ENCODE results near the gene CAMK2N1.
"Not testable (repeated sequence)": the region's sequence is repeated elsewhere in the genome, so short reads cannot be mapped to it uniquely, and the experiment has no call there.

The CAMK2N1 gene

DNA sequence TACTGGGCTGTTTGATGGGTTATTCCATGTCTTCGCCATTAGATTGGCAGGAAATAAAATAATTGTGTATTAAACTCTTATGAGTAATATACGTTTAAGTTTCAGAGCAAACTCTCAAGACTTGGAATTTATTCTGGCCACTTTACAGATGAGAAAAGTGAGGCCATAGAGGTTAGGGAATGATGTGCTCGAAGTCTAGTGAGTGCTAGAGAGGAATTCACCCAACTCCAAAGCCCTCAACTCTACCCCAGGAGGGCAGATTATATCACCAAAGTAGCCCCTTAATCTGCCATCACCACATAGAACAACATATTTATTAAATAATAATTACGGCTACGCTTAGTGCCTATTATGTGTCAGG lies 22.4 kb upstream of the CAMK2N1 start:
- H3K4me1 ChIP-seq (ENCODE audit: insufficient read depth, low read length) = peaks cover 35% of the 10 kb centered on the region
- peak overlapping the region; percentile 95 to 96 for H3K4me3 ChIP-seq (ENCODE audit: low read depth in 1 of 2, low read length in 2 of 2)
- peak overlapping the region; percentile 82 for H3K9ac ChIP-seq (ENCODE audit: low read length)
- H3K36me3 ChIP-seq (ENCODE audit: insufficient read depth, low read length) = peaks cover 8% of the 10 kb centered on the region
- H3K9me3 ChIP-seq (ENCODE audit: low read length) = no peaks in the 10 kb centered on the region
- no peaks in the 10 kb centered on the region for H3K27me3 ChIP-seq (ENCODE audit: control insufficient read depth in 1 of 2, insufficient read depth in 2 of 2, low read length in 2 of 2)
- peak overlapping the region; percentile 73 for H3K27ac ChIP-seq (ENCODE audit: low read depth, low read length)

- peak within 1 kb of the TSS; percentile 73 for H3K27ac ChIP-seq (ENCODE audit: low read depth, low read length)
- peak within 1 kb of the TSS; percentile 82 for H3K9ac ChIP-seq (ENCODE audit: low read length)
- H3K4me3 ChIP-seq (ENCODE audit: low read depth in 1 of 2, low read length in 2 of 2) = peak within 1 kb of the TSS; percentile 95 to 96
- no peaks in the 10 kb centered on the region for H3K27me3 ChIP-seq (ENCODE audit: control insufficient read depth in 1 of 2, insufficient read depth in 2 of 2, low read length in 2 of 2)
- peaks cover 8% of the 10 kb centered on the region for H3K36me3 ChIP-seq (ENCODE audit: insufficient read depth, low read length)
- H3K9me3 ChIP-seq (ENCODE audit: low read length) = no peaks in the 10 kb centered on the region
- peaks cover 35% of the 10 kb centered on the region for H3K4me1 ChIP-seq (ENCODE audit: insufficient read depth, low read length)
Observed at GRCh38 chr1:20507564-20508410, 21.8 kb upstream of the CAMK2N1 start, which contains the start of gene MUL1. Gene MUL1 (minus strand): TSS chr1:20508151. CDS start chr1:20508024, 127 bp downstream.

GRCh38 chr1:20507248-20507563 lies 21.2 kb upstream of the CAMK2N1 start:
- H3K9ac ChIP-seq (ENCODE audit: low read length) = peak overlapping the region; percentile 82
- no peaks in the 10 kb centered on the region for H3K27me3 ChIP-seq (ENCODE audit: control insufficient read depth in 1 of 2, insufficient read depth in 2 of 2, low read length in 2 of 2)
- peak overlapping the region; percentile 95 to 96 for H3K4me3 ChIP-seq (ENCODE audit: low read depth in 1 of 2, low read length in 2 of 2)
- no peaks in the 10 kb centered on the region for H3K9me3 ChIP-seq (ENCODE audit: low read length)
- H3K27ac ChIP-seq (ENCODE audit: low read depth, low read length) = peak overlapping the region; percentile 73
- peaks cover 9% of the 10 kb centered on the region for H3K36me3 ChIP-seq (ENCODE audit: insufficient read depth, low read length)
- H3K4me1 ChIP-seq (ENCODE audit: insufficient read depth, low read length) = peaks cover 35% of the 10 kb centered on the region

DNA sequence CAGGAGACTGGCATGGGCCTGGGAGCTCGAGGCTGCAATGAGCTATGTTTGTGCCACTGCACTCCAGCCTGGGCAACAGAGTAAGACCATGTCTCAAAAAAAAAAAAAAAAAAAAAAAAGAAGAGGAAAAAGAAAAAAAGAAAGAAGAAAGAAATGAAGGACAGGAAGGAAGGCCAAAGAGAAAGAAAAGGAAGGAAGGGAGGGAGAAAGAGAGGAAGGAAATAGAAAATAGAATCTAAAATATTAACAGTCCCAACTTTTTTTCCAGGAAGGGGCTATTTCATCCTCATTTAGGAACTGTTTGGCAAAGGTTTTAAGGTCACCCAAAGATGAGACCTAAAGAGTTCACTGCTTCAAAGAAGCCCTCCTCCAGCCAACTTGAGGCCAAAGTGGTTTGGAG lies 19.5 kb upstream of the CAMK2N1 start:
- Histone ChIP-seq H3K4me1 (ENCODE audit: insufficient read depth, low read length) (peaks cover 35% of the 10 kb centered on the region), H3K9ac (ENCODE audit: low read length) (no peak overlapping the region), H3K36me3 (ENCODE audit: insufficient read depth, low read length) (peaks cover 26% of the 10 kb centered on the region), H3K27ac (ENCODE audit: low read depth, low read length) (no peak overlapping the region), H3K27me3 (ENCODE audit: control insufficient read depth in 1 of 2, insufficient read depth in 2 of 2, low read length in 2 of 2) (no peaks in the 10 kb centered on the region), H3K4me3 (ENCODE audit: low read depth in 1 of 2, low read length in 2 of 2) (no peak overlapping the region), H3K9me3 (ENCODE audit: low read length) (no peaks in the 10 kb centered on the region)

- Histone ChIP-seq H3K9me3 (ENCODE audit: low read length) (no peaks in the 10 kb centered on the region), H3K36me3 (ENCODE audit: insufficient read depth, low read length) (peaks cover 47% of the 10 kb centered on the region), H3K27ac (ENCODE audit: low read depth, low read length) (no peak overlapping the region), H3K4me1 (ENCODE audit: insufficient read depth, low read length) (peaks cover 11% of the 10 kb centered on the region), H3K27me3 (ENCODE audit: control insufficient read depth in 1 of 2, insufficient read depth in 2 of 2, low read length in 2 of 2) (no peaks in the 10 kb centered on the region), H3K9ac (ENCODE audit: low read length) (no peak overlapping the region), H3K4me3 (ENCODE audit: low read depth in 1 of 2, low read length in 2 of 2) (no peak overlapping the region)
Observed at GRCh38 chr1:20500716-20501115, 14.7 kb upstream of the CAMK2N1 start.

GRCh38 chr1:20499718-20500117 lies 13.7 kb upstream of the CAMK2N1 start:
- Histone ChIP-seq H3K36me3 (ENCODE audit: insufficient read depth, low read length) (peaks cover 47% of the 10 kb centered on the region), H3K27ac (ENCODE audit: low read depth, low read length) (no peak overlapping the region), H3K4me3 (ENCODE audit: low read depth in 1 of 2, low read length in 2 of 2) (no peak overlapping the region), H3K4me1 (ENCODE audit: insufficient read depth, low read length) (peaks cover under 1% of the 10 kb centered on the region), H3K9ac (ENCODE audit: low read length) (no peak overlapping the region), H3K27me3 (ENCODE audit: control insufficient read depth in 1 of 2, insufficient read depth in 2 of 2, low read length in 2 of 2) (no peaks in the 10 kb centered on the region), H3K9me3 (ENCODE audit: low read length) (no peaks in the 10 kb centered on the region)

DNA sequence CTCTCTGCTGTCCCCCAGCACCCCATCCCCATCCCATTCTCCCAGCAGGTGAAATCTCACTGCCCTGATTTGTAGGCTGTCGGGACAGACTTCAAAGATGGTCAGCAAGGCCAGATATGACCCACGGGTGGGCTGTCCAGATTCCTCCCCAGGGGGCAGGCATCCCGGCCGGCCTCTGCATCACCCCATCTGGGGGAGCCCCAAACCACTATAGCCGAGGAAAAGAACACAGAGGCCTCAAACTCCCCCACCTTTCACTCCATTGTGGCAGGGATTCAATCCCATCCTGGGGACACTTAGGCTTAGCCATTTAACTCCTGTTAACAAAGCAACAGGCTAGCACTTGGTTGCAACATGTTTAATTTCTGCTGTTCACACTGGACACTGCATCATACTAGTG lies 13.1 kb upstream of the CAMK2N1 start:
- H3K4me1 ChIP-seq (ENCODE audit: insufficient read depth, low read length) = peaks cover 2% of the 10 kb centered on the region
- no peaks in the 10 kb centered on the region for H3K9me3 ChIP-seq (ENCODE audit: low read length)
- no peak overlapping the region for H3K4me3 ChIP-seq (ENCODE audit: low read depth in 1 of 2, low read length in 2 of 2)
- H3K36me3 ChIP-seq (ENCODE audit: insufficient read depth, low read length) = peaks cover 44% of the 10 kb centered on the region
- H3K9ac ChIP-seq (ENCODE audit: low read length) = no peak overlapping the region
- H3K27me3 ChIP-seq (ENCODE audit: control insufficient read depth in 1 of 2, insufficient read depth in 2 of 2, low read length in 2 of 2) = no peaks in the 10 kb centered on the region
- no peak overlapping the region for H3K27ac ChIP-seq (ENCODE audit: low read depth, low read length)

GRCh38 chr1:20498116-20498515 lies 12.1 kb upstream of the CAMK2N1 start:
- no peak overlapping the region for H3K27ac ChIP-seq (ENCODE audit: low read depth, low read length)
- no peaks in the 10 kb centered on the region for H3K27me3 ChIP-seq (ENCODE audit: control insufficient read depth in 1 of 2, insufficient read depth in 2 of 2, low read length in 2 of 2)
- H3K9ac ChIP-seq (ENCODE audit: low read length) = no peak overlapping the region
- H3K4me1 ChIP-seq (ENCODE audit: insufficient read depth, low read length) = peaks cover 8% of the 10 kb centered on the region
- H3K36me3 ChIP-seq (ENCODE audit: insufficient read depth, low read length) = peaks cover 39% of the 10 kb centered on the region
- H3K9me3 ChIP-seq (ENCODE audit: low read length) = no peaks in the 10 kb centered on the region
- H3K4me3 ChIP-seq (ENCODE audit: low read depth in 1 of 2, low read length in 2 of 2) = no peak overlapping the region

DNA sequence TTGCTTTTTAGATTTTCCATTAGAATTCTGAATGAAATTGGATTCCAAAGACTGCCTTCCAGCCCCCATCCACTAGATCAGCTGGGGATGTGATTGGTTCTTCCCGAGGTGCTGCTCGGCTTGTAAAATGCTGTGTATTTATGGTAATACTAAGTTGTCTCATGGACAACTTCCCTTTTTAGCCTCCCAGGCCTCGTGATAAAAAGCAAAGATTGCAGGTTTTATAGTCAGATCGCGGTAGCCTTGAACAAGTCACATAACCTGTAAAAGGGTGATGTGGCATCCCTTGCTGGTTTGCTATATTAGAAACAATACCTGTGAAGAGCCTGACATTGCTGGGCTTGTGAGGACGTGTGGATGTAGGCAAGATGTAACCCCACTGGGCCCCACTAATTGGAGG lies 11.5 kb upstream of the CAMK2N1 start:
- no peak overlapping the region for H3K9ac ChIP-seq (ENCODE audit: low read length)
- no peaks in the 10 kb centered on the region for H3K27me3 ChIP-seq (ENCODE audit: control insufficient read depth in 1 of 2, insufficient read depth in 2 of 2, low read length in 2 of 2)
- no peaks in the 10 kb centered on the region for H3K9me3 ChIP-seq (ENCODE audit: low read length)
- no peak overlapping the region for H3K27ac ChIP-seq (ENCODE audit: low read depth, low read length)
- peaks cover 8% of the 10 kb centered on the region for H3K4me1 ChIP-seq (ENCODE audit: insufficient read depth, low read length)
- H3K4me3 ChIP-seq (ENCODE audit: low read depth in 1 of 2, low read length in 2 of 2) = no peak overlapping the region
- peaks cover 39% of the 10 kb centered on the region for H3K36me3 ChIP-seq (ENCODE audit: insufficient read depth, low read length)

DNA sequence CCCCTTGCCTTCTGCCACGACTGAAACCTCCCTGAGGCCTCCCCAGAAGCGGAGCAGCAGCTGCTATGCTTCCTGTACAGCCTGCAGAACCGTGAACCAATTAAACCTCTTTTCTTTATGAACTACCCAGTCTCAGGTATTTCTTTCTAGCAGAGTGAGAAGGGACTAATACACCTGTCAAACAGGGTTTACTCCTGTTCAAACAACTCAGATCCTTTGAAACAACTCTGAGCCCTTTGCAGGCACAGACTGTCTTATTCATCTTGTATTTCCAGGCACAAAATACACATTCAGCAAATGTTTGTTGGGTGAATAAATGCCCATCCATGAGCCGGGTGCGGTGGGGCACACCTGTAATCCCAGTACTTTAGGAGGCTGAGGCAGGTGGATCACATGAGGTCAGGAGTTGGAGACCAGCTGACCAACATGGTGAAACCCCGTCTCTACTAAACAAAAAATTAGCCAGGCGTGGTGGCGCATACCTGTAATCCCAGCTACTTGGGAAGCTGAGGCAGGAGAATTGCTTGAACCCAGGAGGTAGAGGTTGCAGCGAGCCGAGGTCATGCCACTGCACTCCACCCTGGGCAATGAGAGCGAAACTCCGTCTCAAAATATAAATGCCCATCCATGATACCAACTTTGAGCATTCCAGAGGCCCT lies 10.8 kb upstream of the CAMK2N1 start:
- not testable (repeated sequence) for H3K27ac ChIP-seq (ENCODE audit: low read depth, low read length); H3K9ac ChIP-seq (ENCODE audit: low read length); H3K27me3 ChIP-seq (ENCODE audit: control insufficient read depth in 1 of 2, insufficient read depth in 2 of 2, low read length in 2 of 2); H3K4me3 ChIP-seq (ENCODE audit: low read depth in 1 of 2, low read length in 2 of 2); H3K4me1 ChIP-seq (ENCODE audit: insufficient read depth, low read length); H3K9me3 ChIP-seq (ENCODE audit: low read length)
- peaks cover 34% of the 10 kb centered on the region for H3K36me3 ChIP-seq (ENCODE audit: insufficient read depth, low read length)

- Histone ChIP-seq H3K27me3 (ENCODE audit: control insufficient read depth in 1 of 2, insufficient read depth in 2 of 2, low read length in 2 of 2) (no peaks in the 10 kb centered on the region), H3K27ac (ENCODE audit: low read depth, low read length) (no peak overlapping the region), H3K9ac (ENCODE audit: low read length) (no peak overlapping the region), H3K4me3 (ENCODE audit: low read depth in 1 of 2, low read length in 2 of 2) (no peak overlapping the region), H3K9me3 (ENCODE audit: low read length) (no peaks in the 10 kb centered on the region), H3K4me1 (ENCODE audit: insufficient read depth, low read length) (peaks cover 8% of the 10 kb centered on the region), H3K36me3 (ENCODE audit: insufficient read depth, low read length) (peaks cover 28% of the 10 kb centered on the region)
Observed at GRCh38 chr1:20496241-20496661, 10.2 kb upstream of the CAMK2N1 start.
